Hematopoietic multipotent progenitor cell treated with erythropoietin and hydrocortisone succinate and interleukin-3 and kit ligand, for 6 days (in vitro differentiated cells): Measurements from ENCODE around the gene HECTD1.
"Not testable (repeated sequence)": the region's sequence is repeated elsewhere in the genome, so short reads cannot be mapped to it uniquely, and the experiment has no call there.

ENCODE experiments used
- DNase-seq: peaks from one replicate; pipeline ENCODE4 v3.0.0-alpha.2; 2015

The HECTD1 gene

GRCh38 chr14:31090883-31091764 is 116.5 kb downstream of the HECTD1 start:
- peak; percentile 52 for DNase-seq

DNA sequence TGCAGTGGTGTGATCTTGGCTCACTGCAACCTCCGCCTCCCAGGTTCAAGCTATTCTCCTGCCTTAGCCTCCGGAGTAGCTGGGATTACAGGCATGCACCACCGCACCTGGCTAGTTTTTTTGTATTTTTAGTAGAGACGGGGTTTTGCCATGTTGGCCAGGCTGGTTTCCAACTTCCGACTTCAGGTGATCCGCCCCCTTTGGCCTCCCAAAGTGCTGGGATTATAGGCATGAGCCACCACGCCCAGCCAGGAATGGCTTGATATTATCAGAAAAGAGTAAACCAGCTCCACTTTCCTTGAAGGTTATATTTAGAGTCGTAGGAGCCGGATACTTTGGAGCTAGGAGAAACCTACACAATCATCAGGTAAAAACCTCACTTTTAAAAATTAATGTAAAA is 121.1 kb downstream of the HECTD1 start:
- not testable (repeated sequence) for DNase-seq

- DNase-seq: no peak
Measured at GRCh38 chr14:31085027-31085426, 122.6 kb downstream of the HECTD1 start.

- peak; percentile 21 for DNase-seq
Measured at GRCh38 chr14:31084385-31084784, 123.2 kb downstream of the HECTD1 start.

- DNase-seq: no peak
Measured at GRCh38 chr14:31083781-31084180, 123.8 kb downstream of the HECTD1 start.

DNA sequence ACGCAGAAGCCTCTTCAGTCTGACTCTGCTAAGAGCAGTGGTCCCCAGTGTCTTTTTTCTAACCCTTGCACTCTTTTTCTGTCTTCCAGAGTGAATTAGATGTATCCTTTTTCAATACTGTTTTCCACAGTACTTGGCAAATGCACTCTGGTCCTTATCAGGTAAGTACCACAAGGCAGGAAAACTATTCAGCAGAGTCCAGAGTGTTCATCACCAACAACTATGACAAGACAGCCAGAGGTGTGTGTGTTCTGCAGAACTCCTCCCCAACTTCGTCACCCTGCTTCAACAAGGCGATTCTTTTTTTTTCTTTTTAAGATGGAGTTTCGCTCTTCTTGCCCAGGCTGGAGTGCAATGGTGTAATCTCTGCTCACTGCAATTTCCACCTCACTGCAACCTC is 127.1 kb downstream of the HECTD1 start:
- peak; percentile 48 for DNase-seq

GRCh38 chr14:31080056-31080455 is 127.5 kb downstream of the HECTD1 start:
- peak; percentile 28 for DNase-seq

- DNase-seq: no peak
Measured at GRCh38 chr14:31078766-31079165, 128.8 kb downstream of the HECTD1 start.

DNA sequence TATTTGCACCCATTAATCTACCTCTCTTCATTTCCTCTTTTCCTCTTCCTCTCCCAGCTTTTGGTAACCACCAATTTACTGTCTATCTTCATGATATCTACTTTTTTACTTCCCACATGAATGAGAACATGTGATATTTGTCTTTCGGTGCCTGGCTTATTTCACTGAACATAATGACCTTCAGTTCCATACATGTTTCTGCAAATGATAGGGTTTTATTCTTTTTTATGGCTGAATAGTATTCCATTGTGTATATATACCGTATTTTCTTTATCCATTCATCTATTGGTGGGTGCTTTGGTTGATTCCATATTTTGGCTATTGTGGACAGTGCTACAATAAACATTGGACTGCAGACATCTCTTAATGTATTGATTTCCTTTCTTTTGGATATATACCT is 132.4 kb downstream of the HECTD1 start:
- DNase-seq: no peak

- peak; percentile 26 for DNase-seq
Measured at GRCh38 chr14:31071151-31071550, 136.4 kb downstream of the HECTD1 start.

- no peak for DNase-seq
Measured at GRCh38 chr14:31070431-31070830, 137.2 kb downstream of the HECTD1 start.

DNA sequence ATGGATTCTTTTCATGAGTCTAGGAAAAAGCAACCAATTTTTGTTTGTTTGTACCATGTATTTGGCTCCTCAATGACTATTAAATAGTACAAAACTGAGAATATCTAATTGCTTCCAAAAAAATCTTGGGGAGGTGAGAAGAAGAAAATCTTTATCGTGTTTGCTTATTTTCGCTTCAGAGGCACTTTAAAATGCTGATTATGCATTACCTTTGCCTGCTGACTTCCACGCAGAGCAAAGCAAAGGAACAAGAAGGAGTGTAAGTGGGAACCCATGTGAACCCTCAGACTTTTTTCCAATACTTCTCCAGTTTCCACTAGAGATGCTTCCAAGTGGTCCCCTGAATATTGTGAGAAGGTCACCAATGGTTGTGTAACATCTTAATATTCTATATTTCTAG is 138.2 kb downstream of the HECTD1 start:
- DNase-seq: no peak

GRCh38 chr14:31068235-31068634 is 139.4 kb downstream of the HECTD1 start:
- peak; percentile 58 for DNase-seq

GRCh38 chr14:31062908-31063307 is 144.7 kb downstream of the HECTD1 start:
- DNase-seq: not testable (repeated sequence)

- peak; percentile 34 for DNase-seq
Measured at GRCh38 chr14:31060253-31060875, 147.2 kb downstream of the HECTD1 start.

DNA sequence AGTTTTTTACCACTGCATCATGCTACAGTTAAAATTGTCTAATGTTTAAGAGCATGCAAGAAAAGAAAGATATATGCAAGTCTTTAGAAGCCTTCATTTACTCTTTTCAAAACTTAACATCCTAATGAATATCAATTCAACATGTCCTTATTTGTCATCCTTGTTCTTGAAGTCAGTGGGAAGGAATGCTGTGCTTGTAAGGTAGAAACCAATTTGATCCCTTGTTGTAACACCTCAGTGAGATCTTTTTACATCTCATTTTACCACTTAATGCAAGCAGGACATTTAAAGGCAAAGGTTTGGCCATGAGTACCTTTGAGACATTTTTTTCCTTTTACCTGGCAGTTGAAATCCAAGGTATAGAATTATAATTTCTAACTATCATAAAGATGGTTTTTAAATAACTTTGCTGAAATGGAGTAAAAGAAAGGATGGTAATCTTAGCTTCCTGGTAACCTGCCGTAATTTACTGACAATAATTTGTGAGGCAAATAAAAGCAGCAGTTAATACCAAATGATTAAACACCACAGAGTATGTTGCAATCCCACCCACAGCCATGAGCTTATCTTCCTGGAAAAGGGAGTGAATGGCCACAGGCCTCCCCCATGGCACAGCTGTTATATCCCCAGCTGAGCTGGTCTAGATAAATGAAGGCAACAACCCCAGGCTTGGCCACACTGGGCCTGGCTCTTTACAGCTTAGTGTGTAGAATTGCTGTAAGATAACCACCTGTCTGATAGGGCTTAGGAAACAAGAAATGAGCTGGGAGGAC is 148.3 kb downstream of the HECTD1 start:
- DNase-seq: peak; percentile 100

DNA sequence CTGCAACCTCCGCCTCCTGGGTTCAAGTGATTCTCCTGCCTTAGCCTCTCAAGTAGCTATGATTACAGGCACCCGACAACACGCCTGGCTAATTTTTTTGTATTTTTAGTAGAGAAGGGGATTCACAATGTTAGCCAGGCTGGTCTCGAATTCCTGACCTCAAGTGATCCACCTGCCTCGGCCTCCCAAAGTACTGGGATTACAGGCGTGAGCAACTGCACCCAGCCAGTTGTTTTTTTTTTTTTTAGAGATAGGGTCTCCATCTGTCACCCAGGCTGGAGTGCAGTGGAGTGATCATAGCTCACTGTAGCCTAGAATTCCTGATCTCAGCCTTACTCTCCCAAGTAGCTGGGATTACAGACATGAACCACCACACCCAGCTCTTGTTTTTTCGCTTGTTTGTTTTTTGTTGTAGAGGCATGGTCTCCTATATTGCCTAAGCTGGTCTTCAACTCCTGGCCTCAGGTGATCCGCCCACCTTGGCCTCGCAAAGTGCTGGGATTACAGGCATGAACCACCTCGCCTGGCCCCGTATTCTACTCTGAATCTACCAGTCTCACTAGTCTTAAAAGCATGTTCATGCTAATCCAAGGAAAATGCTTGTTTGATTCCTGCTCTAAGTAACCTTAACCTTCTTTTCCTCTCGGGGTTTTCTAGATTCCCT is 149.8 kb downstream of the HECTD1 start:
- no peak for DNase-seq

DNA sequence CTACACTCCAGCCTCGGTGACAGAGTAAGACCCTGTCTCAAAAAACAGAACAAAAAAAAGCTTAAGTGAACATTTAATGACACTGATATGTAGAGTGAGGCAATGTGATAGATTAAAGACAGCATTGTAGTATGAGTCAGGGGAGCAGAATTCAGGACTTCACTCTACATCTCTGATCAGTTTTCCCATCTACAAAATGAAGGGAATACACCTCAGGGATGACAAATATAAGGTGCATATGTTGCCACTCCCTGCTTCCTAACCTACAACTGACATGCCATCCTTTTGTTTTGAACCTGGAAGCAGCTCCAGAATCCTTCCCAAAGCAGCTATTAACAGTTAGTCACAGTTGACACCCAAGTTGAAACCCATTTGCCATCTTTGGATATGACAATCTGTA is 150.6 kb downstream of the HECTD1 start:
- DNase-seq: no peak

DNA sequence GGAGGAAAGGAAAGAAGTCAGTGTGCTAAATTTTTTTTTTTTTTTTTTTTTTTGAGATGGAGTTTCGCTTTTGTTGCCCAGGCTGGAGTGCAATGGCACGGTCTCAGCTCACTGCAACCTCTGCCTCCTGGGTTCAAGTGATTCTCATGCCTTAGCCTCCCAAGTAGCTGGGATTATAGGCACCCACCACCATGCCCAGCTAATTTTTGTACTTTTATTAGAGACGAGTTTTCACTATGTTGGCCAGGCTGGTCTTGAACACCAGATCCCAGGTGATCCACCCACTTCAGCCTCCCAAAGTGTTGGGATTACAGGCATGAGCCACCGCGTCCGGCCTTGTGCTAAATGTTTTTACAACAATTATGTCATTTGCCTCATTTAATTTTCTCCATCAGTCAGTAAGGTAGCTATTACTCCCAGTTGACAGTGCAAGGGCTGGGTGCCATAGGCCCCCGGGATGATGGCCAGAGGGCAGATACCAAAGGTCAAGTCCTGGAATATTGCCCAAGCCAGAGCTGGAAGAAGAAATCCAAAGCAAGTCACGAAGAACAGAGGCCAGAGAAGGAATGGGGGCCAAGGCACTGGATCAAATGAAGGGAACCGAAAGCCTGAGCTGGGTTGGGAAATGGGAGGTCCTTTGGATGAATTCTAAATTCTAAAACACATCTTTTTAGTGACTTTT is 154.5 kb downstream of the HECTD1 start:
- not testable (repeated sequence) for DNase-seq

DNA sequence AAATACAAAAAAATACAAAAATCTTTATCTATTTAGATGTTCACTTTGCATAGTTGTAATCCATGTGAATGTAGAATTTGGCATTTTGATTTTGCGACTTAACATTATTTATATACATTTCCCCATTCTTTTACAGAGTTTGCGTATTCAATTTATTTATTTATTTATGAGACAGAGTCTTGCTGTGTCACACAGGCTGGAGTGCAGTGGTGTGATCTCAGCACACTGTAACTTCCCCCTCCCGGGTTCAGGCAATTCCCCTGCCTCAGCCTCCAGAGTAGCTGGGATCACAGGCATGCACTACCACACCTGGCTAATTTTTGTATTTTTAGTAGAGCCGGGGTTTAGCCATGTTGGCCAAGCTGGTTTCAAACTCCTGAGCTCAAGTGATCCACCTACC is 156.1 kb downstream of the HECTD1 start:
- no peak for DNase-seq

- no peak for DNase-seq
Measured at GRCh38 chr14:31051023-31051422, 156.6 kb downstream of the HECTD1 start.
